ENCODE measurements around the gene REXO1.

Gene REXO1

DNA sequence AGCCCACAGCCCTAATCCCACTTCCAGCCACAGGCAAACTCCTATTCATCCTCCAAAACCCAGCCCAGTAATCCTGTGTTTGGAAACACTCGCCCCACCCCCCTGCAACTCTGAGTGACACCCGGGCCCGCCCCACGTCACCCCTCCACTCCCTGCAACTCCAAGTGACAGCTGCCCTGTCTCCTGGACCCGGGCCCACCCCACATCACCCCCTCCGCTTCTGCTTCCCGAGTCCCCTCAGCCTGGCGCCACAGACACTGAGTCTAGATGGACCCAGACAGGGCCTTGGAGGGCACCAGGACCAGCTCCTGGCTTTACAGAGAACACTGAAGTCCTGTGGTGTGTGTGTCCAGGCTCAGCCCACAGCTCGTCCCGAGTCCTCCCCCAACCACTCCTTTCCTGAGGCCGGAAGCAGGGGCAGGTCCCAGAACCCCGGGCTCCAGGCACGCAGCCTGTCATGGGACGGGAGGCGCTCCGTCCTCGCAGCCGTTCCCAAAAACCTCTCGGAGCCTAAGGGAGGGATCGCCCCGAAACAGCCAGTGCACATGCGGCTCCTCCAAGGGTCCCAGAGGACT, 7.7 kb downstream of the REXO1 start:
- H3K79me1 ChIP-seq (ENCODE audit: low read length): peaks cover 32% of the 10 kb centered on the region
- DNase-seq: no peak
- H3K27me3 ChIP-seq (ENCODE audit: insufficient read depth, low read length, poor library complexity): no peaks in the 10 kb centered on the region
- H3K4ac ChIP-seq (ENCODE audit: low read depth, low read length): no peak overlapping the region
- H2BK5ac ChIP-seq (ENCODE audit: low read length): no peak overlapping the region
- H3K79me2 ChIP-seq (ENCODE audit: control insufficient read depth, insufficient read depth, low read length): peaks cover 67% of the 10 kb centered on the region
- WGBS (ENCODE audit: extremely low coverage, insufficient coverage, low lambda C conversion rate): no CpG with 5 or more reads among the region's 22 CpGs
- H2AK5ac ChIP-seq (ENCODE audit: low read length): no peak overlapping the region
- no peak overlapping the region for H2BK15ac ChIP-seq (replicated peaks; ENCODE audit: low read depth)
- no peak overlapping the region for H4K5ac ChIP-seq (ENCODE audit: low read length)
- H3K27ac ChIP-seq (ENCODE audit: low read depth, low read length): no peak overlapping the region
- no peak overlapping the region for H3K56ac ChIP-seq (ENCODE audit: low read length)
- no peak overlapping the region for H3K18ac ChIP-seq (ENCODE audit: low read length)
- no peak overlapping the region for H3K9ac ChIP-seq (ENCODE audit: low read length)
- H2BK120ac ChIP-seq (ENCODE audit: low read depth, low read length): no peak overlapping the region
- H3K4me2 ChIP-seq (ENCODE audit: low read length): no peak overlapping the region
- H3K23ac ChIP-seq (ENCODE audit: low read length): no peak overlapping the region
- H4K8ac ChIP-seq (ENCODE audit: low read depth, low read length): no peak overlapping the region
- H3K4me1 ChIP-seq (ENCODE audit: control insufficient read depth, low read depth, low read length): no peaks in the 10 kb centered on the region
- no peak overlapping the region for H3K4me3 ChIP-seq (ENCODE audit: low read length)
- no peaks in the 10 kb centered on the region for H3K36me3 ChIP-seq (ENCODE audit: control insufficient read depth, insufficient read depth, low read length)

- Histone ChIP-seq H2BK15ac (replicated peaks; ENCODE audit: low read depth) (no peak overlapping the region), H2AK5ac (ENCODE audit: low read length) (no peak overlapping the region), H4K5ac (ENCODE audit: low read length) (no peak overlapping the region), H3K4me3 (ENCODE audit: low read length) (no peak overlapping the region), H3K4ac (ENCODE audit: low read depth, low read length) (no peak overlapping the region), H3K79me1 (ENCODE audit: low read length) (peaks cover 34% of the 10 kb centered on the region), H3K23ac (ENCODE audit: low read length) (no peak overlapping the region), H3K36me3 (ENCODE audit: control insufficient read depth, insufficient read depth, low read length) (no peaks in the 10 kb centered on the region), H3K56ac (ENCODE audit: low read length) (no peak overlapping the region), H4K8ac (ENCODE audit: low read depth, low read length) (no peak overlapping the region), H2BK120ac (ENCODE audit: low read depth, low read length) (no peak overlapping the region), H3K79me2 (ENCODE audit: control insufficient read depth, insufficient read depth, low read length) (peaks cover 61% of the 10 kb centered on the region), H3K18ac (ENCODE audit: low read length) (no peak overlapping the region), H3K4me1 (ENCODE audit: control insufficient read depth, low read depth, low read length) (no peaks in the 10 kb centered on the region), H3K9ac (ENCODE audit: low read length) (no peak overlapping the region), H2BK5ac (ENCODE audit: low read length) (no peak overlapping the region), H3K27me3 (ENCODE audit: insufficient read depth, low read length, poor library complexity) (no peaks in the 10 kb centered on the region), H3K4me2 (ENCODE audit: low read length) (no peak overlapping the region), H3K27ac (ENCODE audit: low read depth, low read length) (no peak overlapping the region)
- WGBS (ENCODE audit: extremely low coverage, insufficient coverage, low lambda C conversion rate): no CpG with 5 or more reads among the region's 25 CpGs
- DNase-seq: no peak
These were observed 8.4 kb downstream of the REXO1 start for GRCh38 chr19:1839658-1840540.

DNA sequence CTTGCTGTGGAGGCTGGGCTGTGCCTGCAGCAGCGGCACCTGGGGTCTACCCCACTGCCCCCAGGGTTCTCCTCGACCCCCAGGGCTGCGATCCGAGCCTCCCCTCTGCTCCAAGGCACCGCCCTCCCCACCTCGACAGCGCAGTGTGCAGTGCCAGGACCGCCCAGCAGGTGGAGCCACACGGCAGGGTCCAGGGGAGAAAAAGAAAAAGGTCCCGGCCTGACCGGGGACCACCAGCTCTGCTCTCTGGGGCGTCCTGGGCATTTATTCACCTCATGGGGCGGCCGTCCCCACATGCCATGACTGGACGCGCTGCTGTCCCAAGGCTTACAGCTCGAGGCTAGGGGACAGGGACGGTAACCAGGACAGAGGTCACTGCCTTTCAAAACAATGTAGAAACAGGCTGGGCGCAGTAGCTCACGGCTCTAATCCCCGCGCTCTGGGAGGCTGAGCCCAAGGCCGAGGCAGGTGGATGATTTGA, 10.6 kb downstream of the REXO1 start:
- Histone ChIP-seq H4K5ac (ENCODE audit: low read length) (no peak overlapping the region), H3K4me3 (ENCODE audit: low read length) (no peak overlapping the region), H2BK15ac (replicated peaks; ENCODE audit: low read depth) (no peak overlapping the region), H3K27me3 (ENCODE audit: insufficient read depth, low read length, poor library complexity) (no peaks in the 10 kb centered on the region), H3K4ac (ENCODE audit: low read depth, low read length) (no peak overlapping the region), H3K79me1 (ENCODE audit: low read length) (peaks cover 28% of the 10 kb centered on the region), H2BK120ac (ENCODE audit: low read depth, low read length) (no peak overlapping the region), H2BK5ac (ENCODE audit: low read length) (no peak overlapping the region), H3K4me1 (ENCODE audit: control insufficient read depth, low read depth, low read length) (no peaks in the 10 kb centered on the region), H3K36me3 (ENCODE audit: control insufficient read depth, insufficient read depth, low read length) (no peaks in the 10 kb centered on the region), H3K79me2 (ENCODE audit: control insufficient read depth, insufficient read depth, low read length) (peaks cover 43% of the 10 kb centered on the region), H3K4me2 (ENCODE audit: low read length) (no peak overlapping the region), H2AK5ac (ENCODE audit: low read length) (no peak overlapping the region), H3K27ac (ENCODE audit: low read depth, low read length) (no peak overlapping the region), H3K56ac (ENCODE audit: low read length) (peak overlapping the region; percentile 60), H3K23ac (ENCODE audit: low read length) (no peak overlapping the region), H3K9ac (ENCODE audit: low read length) (peak overlapping the region; percentile 32), H3K18ac (ENCODE audit: low read length) (no peak overlapping the region), H4K8ac (ENCODE audit: low read depth, low read length) (no peak overlapping the region)
- peak; percentile 58 for DNase-seq
- no CpG with 5 or more reads among the region's 23 CpGs for WGBS (ENCODE audit: extremely low coverage, insufficient coverage, low lambda C conversion rate)

- no peak for DNase-seq
- H2BK120ac ChIP-seq (ENCODE audit: low read depth, low read length): no peak overlapping the region
- no peak overlapping the region for H3K4me2 ChIP-seq (ENCODE audit: low read length)
- H2AK5ac ChIP-seq (ENCODE audit: low read length): no peak overlapping the region
- H3K4ac ChIP-seq (ENCODE audit: low read depth, low read length): no peak overlapping the region
- no peak overlapping the region for H3K23ac ChIP-seq (ENCODE audit: low read length)
- H3K4me3 ChIP-seq (ENCODE audit: low read length): no peak overlapping the region
- H3K36me3 ChIP-seq (ENCODE audit: control insufficient read depth, insufficient read depth, low read length): no peaks in the 10 kb centered on the region
- no peak overlapping the region for H3K56ac ChIP-seq (ENCODE audit: low read length)
- peaks cover 38% of the 10 kb centered on the region for H3K79me2 ChIP-seq (ENCODE audit: control insufficient read depth, insufficient read depth, low read length)
- no peak overlapping the region for H2BK15ac ChIP-seq (replicated peaks; ENCODE audit: low read depth)
- H3K18ac ChIP-seq (ENCODE audit: low read length): no peak overlapping the region
- H3K9ac ChIP-seq (ENCODE audit: low read length): no peak overlapping the region
- no peak overlapping the region for H4K8ac ChIP-seq (ENCODE audit: low read depth, low read length)
- H3K27me3 ChIP-seq (ENCODE audit: insufficient read depth, low read length, poor library complexity): no peaks in the 10 kb centered on the region
- H3K4me1 ChIP-seq (ENCODE audit: control insufficient read depth, low read depth, low read length): no peaks in the 10 kb centered on the region
- no peak overlapping the region for H2BK5ac ChIP-seq (ENCODE audit: low read length)
- peaks cover 27% of the 10 kb centered on the region for H3K79me1 ChIP-seq (ENCODE audit: low read length)
- no CpG with 5 or more reads among the region's 11 CpGs for WGBS (ENCODE audit: extremely low coverage, insufficient coverage, low lambda C conversion rate)
- no peak overlapping the region for H3K27ac ChIP-seq (ENCODE audit: low read depth, low read length)
- H4K5ac ChIP-seq (ENCODE audit: low read length): no peak overlapping the region
These were observed 11.1 kb downstream of the REXO1 start for GRCh38 chr19:1837222-1837565.

DNA sequence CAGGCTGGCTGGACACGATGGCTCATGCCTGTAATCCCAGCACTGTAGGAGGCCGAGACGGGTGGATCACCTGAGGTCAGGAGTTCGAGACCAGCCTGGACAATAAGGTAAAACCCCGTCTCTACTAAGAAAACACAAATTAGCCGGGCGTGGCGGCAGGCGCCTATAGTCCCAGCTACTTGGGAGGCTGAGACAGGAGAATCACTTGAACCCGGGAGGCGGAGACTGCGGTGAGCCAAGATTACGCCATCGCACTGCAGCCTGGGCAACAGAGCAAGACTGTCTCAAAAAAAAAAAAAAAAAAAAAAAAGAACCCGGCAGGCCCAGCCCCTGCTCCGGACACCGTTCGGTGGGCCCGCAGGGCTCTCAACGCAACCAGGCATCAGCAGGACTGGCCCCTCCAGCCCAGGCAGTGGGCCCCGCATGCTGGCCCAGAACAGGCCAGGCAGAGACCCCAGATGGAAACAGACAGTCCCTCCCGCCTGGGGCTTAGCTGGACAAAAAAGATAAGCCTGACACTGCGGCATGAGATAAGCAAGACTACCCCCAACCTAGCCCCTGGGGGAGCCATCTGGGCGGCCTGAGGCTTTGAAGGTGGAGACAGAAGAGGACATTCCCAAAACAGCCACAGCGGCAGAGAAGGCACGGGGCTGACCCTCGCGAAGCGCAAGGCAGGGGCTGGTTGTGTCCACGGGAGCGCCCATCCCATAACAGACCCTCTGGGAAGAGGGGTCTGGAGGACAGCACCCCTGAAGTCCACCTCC, 11.6 kb downstream of the REXO1 start:
- H3K4me3 ChIP-seq (ENCODE audit: low read length): no peak overlapping the region
- H3K9ac ChIP-seq (ENCODE audit: low read length): no peak overlapping the region
- H3K79me2 ChIP-seq (ENCODE audit: control insufficient read depth, insufficient read depth, low read length): peaks cover 37% of the 10 kb centered on the region
- no peak overlapping the region for H2BK5ac ChIP-seq (ENCODE audit: low read length)
- no peak overlapping the region for H3K56ac ChIP-seq (ENCODE audit: low read length)
- H3K23ac ChIP-seq (ENCODE audit: low read length): no peak overlapping the region
- H3K18ac ChIP-seq (ENCODE audit: low read length): no peak overlapping the region
- no peaks in the 10 kb centered on the region for H3K36me3 ChIP-seq (ENCODE audit: control insufficient read depth, insufficient read depth, low read length)
- H4K8ac ChIP-seq (ENCODE audit: low read depth, low read length): no peak overlapping the region
- no peak overlapping the region for H3K27ac ChIP-seq (ENCODE audit: low read depth, low read length)
- no peak for DNase-seq
- H2AK5ac ChIP-seq (ENCODE audit: low read length): no peak overlapping the region
- no peak overlapping the region for H4K5ac ChIP-seq (ENCODE audit: low read length)
- no peak overlapping the region for H2BK15ac ChIP-seq (replicated peaks; ENCODE audit: low read depth)
- no peak overlapping the region for H3K4ac ChIP-seq (ENCODE audit: low read depth, low read length)
- H2BK120ac ChIP-seq (ENCODE audit: low read depth, low read length): no peak overlapping the region
- WGBS (ENCODE audit: extremely low coverage, insufficient coverage, low lambda C conversion rate): no CpG with 5 or more reads among the region's 31 CpGs
- H3K27me3 ChIP-seq (ENCODE audit: insufficient read depth, low read length, poor library complexity): no peaks in the 10 kb centered on the region
- H3K4me2 ChIP-seq (ENCODE audit: low read length): no peak overlapping the region
- peaks cover 31% of the 10 kb centered on the region for H3K79me1 ChIP-seq (ENCODE audit: low read length)
- no peaks in the 10 kb centered on the region for H3K4me1 ChIP-seq (ENCODE audit: control insufficient read depth, low read depth, low read length)

Measured in mesendoderm (in vitro differentiated cells).